SU-DHL-6 (cell line): ENCODE data around the gene C11orf58.

Experiments
- H2AFZ ChIP-seq: fragments of 200-600 bp; sonication (generic); 2 replicates; pipeline ENCODE4 v1.6.1; 2014; ENCODE audit warnings: low read depth, mild to moderate bottlenecking, moderate library complexity, mixed read lengths, antibody characterized with exemption, low read length; ENCODE audit not compliant: severe bottlenecking
- H3F3A ChIP-seq: fragments of 200-600 bp; shearing (Covaris generic); 2 replicates; pipeline ENCODE4 v1.6.0; 2016; ENCODE audit warnings: antibody characterized with exemption, mild to moderate bottlenecking; ENCODE audit not compliant: insufficient read depth
- H3K27ac ChIP-seq: fragments of 200-600 bp; sonication (generic); 2 replicates; pipeline ENCODE4 v1.5.1; 2016; ENCODE audit warnings: low read depth, mild to moderate bottlenecking, low read length, moderate library complexity, mixed read lengths
- H3K27me3 ChIP-seq: fragments of 200-600 bp; sonication (generic), shearing (Covaris generic); 2 replicates; pipeline ENCODE4 v1.6.0; 2014; ENCODE audit warnings: mild to moderate bottlenecking, low read length
- H3K36me3 ChIP-seq: fragments of 200-600 bp; sonication (generic); 2 replicates; pipeline ENCODE4 v1.6.1; 2014; ENCODE audit warnings: mild to moderate bottlenecking, low read length, mixed read lengths
- H3K4me2 ChIP-seq: fragments of 300-600, 200-600 bp; shearing (Covaris generic), sonication (generic); 2 replicates; pipeline ENCODE4 v1.6.0; 2014; ENCODE audit warnings: low read length, low read depth, mild to moderate bottlenecking; ENCODE audit not compliant: poor library complexity, severe bottlenecking
- H3K4me3 ChIP-seq: fragments of 200-600 bp; sonication (generic); 2 replicates; pipeline ENCODE4 v1.5.1; 2014; ENCODE audit warnings: antibody characterized with exemption, low read length, mild to moderate bottlenecking, mixed read lengths; ENCODE audit not compliant: insufficient read depth, poor library complexity, severe bottlenecking
- H3K79me2 ChIP-seq: fragments of 200-600 bp; sonication (generic); 2 replicates; pipeline ENCODE4 v1.6.1; 2014; ENCODE audit warnings: mild to moderate bottlenecking, low read length, moderate library complexity; ENCODE audit not compliant: insufficient read depth
- H3K9ac ChIP-seq: fragments of 200-600 bp; sonication (generic); 2 replicates; pipeline ENCODE4 v1.7.0; 2014; ENCODE audit warnings: mild to moderate bottlenecking, low read length
- H3K9me2 ChIP-seq: fragments of 200-600 bp; sonication (generic); replicated peaks from 2 replicates; pipeline ENCODE4 v1.6.1; 2014; ENCODE audit warnings: low read length; ENCODE audit not compliant: insufficient read depth
- H3K9me3 ChIP-seq: fragments of 200-600 bp; sonication (generic); 2 replicates; pipeline ENCODE4 v1.6.1; 2014; ENCODE audit warnings: low read length, mixed read lengths; ENCODE audit not compliant: insufficient read depth
- H4K20me1 ChIP-seq: fragments of 200-600 bp; sonication (generic); 2 replicates; pipeline ENCODE4 v1.6.1; 2014; ENCODE audit warnings: low read depth, mild to moderate bottlenecking, antibody characterized with exemption, low read length, moderate library complexity, mixed read lengths
- CTCF ChIP-seq: fragments of 200-600 bp; sonication (generic); IDR thresholded peaks from one replicate; pipeline ENCODE4 v1.5.1; 2017; ENCODE audit warnings: antibody characterized with exemption, mild to moderate bottlenecking, low read length, moderate library complexity; ENCODE audit not compliant: insufficient read depth, poor library complexity, severe bottlenecking
- EZH2phosphoT487 ChIP-seq: fragments of 200-600 bp; sonication (generic), shearing (Covaris generic); conservative IDR thresholded peaks from 2 replicates; pipeline ENCODE4 v1.6.1; 2018; ENCODE audit warnings: mild to moderate bottlenecking, antibody characterized with exemption, low read length, moderate library complexity, mixed read lengths

Gene C11orf58

GRCh38 chr11:16743478-16743877 is 5.0 kb downstream of the C11orf58 start:
- TF ChIP-seq EZH2phosphoT487 (no peak), CTCF (no peak)
- H3K36me3 ChIP-seq, result peaks cover 55% of the 10 kb centered on the region
- no peak overlapping the region for H2AFZ ChIP-seq
- H3K9me2 ChIP-seq, result no peaks in the 10 kb centered on the region
- H3K4me2 ChIP-seq, result no peak overlapping the region
- H3F3A ChIP-seq, result no peaks in the 10 kb centered on the region
- H3K27ac ChIP-seq, result no peak overlapping the region
- peaks cover 94% of the 10 kb centered on the region for H3K79me2 ChIP-seq
- H4K20me1 ChIP-seq, result peaks cover 54% of the 10 kb centered on the region
- no peak overlapping the region for H3K9ac ChIP-seq
- no peaks in the 10 kb centered on the region for H3K9me3 ChIP-seq
- no peak overlapping the region for H3K4me3 ChIP-seq
- no peaks in the 10 kb centered on the region for H3K27me3 ChIP-seq

- H4K20me1 ChIP-seq, result peaks cover 54% of the 10 kb centered on the region
- H2AFZ ChIP-seq, result no peak overlapping the region
- no peaks in the 10 kb centered on the region for H3K9me3 ChIP-seq
- H3K36me3 ChIP-seq, result peaks cover 62% of the 10 kb centered on the region
- H3K4me2 ChIP-seq, result no peak overlapping the region
- no peak overlapping the region for H3K4me3 ChIP-seq
- no peaks in the 10 kb centered on the region for H3K9me2 ChIP-seq
- no peak overlapping the region for H3K27ac ChIP-seq
- H3K9ac ChIP-seq, result no peak overlapping the region
- TF ChIP-seq EZH2phosphoT487 (no peak), CTCF (no peak)
- H3K79me2 ChIP-seq, result peaks cover 87% of the 10 kb centered on the region
- H3K27me3 ChIP-seq, result no peaks in the 10 kb centered on the region
- no peaks in the 10 kb centered on the region for H3F3A ChIP-seq
Observed at GRCh38 chr11:16744128-16744725, 5.8 kb downstream of the C11orf58 start.

- no peaks in the 10 kb centered on the region for H3F3A ChIP-seq
- no peak overlapping the region for H3K4me3 ChIP-seq
- peaks cover 74% of the 10 kb centered on the region for H3K36me3 ChIP-seq
- H3K27ac ChIP-seq, result no peak overlapping the region
- no peak overlapping the region for H3K4me2 ChIP-seq
- peaks cover 46% of the 10 kb centered on the region for H4K20me1 ChIP-seq
- no peaks in the 10 kb centered on the region for H3K9me2 ChIP-seq
- no peak overlapping the region for H3K9ac ChIP-seq
- no peak overlapping the region for H2AFZ ChIP-seq
- H3K79me2 ChIP-seq, result peaks cover 68% of the 10 kb centered on the region
- no peaks in the 10 kb centered on the region for H3K27me3 ChIP-seq
- no peaks in the 10 kb centered on the region for H3K9me3 ChIP-seq
- TF ChIP-seq CTCF (no peak), EZH2phosphoT487 (no peak)
Observed at GRCh38 chr11:16745950-16746605, 7.6 kb downstream of the C11orf58 start.
